ENCODE measurements around the gene ETNK2.

DNA sequence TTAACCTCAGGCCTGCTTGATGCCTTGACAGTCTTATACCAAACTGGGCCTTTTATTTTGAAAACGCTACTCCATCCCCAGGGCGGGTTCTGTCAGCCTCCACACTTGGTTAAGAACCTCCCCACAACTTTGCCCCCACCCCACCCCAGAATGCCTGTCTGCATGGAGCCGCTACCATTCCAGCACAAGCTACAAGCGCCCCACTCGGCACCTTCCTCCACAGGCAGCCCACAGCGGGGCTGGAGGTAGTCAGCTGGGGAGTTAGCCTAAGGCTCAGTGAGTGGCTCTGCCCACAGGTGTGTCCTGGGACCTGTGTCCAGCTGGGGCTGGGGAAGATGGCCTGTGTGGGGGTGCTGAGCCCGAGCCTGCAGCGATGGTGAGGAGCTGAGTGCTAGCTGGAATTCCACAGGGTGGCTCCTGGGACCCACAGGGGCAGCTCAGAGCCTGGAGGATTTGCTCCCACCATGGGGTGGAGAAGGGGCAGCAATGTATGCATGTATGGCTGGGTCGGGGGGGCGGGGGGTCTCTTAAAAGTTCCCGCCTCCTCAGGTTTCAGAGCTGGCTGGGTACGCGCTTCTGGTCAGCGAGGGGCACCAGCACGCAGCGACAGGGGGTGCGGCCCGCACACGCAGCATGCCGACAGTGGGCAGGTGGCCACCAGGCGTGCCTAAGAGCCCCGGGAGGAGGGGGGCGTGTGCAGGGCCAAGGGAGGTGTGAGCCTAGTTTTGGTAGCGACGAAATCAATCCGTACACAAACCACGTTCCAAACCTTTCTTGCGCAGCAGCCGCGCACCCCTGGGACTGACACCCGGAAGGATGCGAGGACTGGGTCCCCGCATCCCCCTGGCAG lies 917 bp downstream of the ETNK2 start:
- no peak for TF ChIP-seq POLR2A (IDR thresholded peaks at IDR 0.05; ENCODE audit: low read depth)
- TF ChIP-seq POLR2AphosphoS5 (IDR thresholded peaks at IDR 0.05), result no peak
